GM21381 (cell line): ENCODE data around the gene RBM25.

ENCODE experiments used
- ATAC-seq: cut with Tn5 transposase; IDR thresholded peaks from one replicate; pipeline ENCODE4 v1.9.1; 2021; ENCODE audit warnings: mild to moderate bottlenecking, moderate library complexity; ENCODE audit not compliant: unreplicated experiment

RBM25 gene

DNA sequence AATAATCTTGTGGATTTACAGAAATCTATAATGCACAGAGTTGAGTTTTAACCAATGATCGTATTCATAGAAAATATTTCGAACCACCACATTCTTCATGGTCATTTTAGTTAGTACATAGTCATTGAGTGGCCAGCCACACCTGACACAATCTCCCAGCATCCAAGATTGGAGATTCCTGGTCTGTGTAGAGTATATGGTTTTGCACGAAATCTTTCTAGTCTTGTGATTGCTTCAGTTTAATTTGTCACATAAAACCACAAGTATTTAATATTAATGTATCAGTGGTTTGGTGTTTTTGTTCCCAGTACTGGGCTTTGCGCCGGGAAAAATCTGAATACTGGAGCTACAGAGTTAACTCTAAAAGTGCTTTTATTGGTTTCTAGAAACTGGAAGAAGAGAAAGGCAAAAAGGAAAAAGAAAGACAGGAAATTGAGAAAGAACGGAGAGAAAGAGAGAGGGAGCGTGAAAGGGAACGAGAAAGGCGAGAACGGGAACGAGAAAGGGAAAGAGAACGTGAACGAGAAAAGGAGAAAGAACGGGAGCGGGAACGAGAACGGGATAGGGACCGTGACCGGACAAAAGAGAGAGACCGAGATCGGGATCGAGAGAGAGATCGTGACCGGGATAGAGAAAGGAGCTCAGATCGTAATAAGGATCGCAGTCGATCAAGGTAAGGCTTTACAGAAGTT lies 44.6 kb downstream of the RBM25 start:
- ATAC-seq = no peak

DNA sequence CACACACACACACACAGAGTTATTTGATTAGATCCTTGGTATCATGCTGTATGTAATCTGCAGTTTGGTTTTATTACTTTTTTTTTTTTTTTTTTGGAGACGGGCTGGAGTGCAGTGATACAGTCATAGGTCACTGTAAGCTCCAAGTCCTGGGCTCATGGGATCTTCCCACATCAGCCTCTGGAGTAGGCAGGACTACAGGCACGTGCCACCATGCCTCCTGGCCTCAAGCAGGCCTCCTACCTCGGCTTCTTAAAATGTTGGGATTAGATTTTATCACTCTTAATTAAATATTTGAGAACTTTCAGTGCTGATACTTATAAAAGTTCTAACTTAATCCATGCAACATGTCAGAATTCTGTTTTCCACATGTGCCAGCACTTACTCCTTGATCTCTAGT lies 46.7 kb downstream of the RBM25 start:
- no peak for ATAC-seq

DNA sequence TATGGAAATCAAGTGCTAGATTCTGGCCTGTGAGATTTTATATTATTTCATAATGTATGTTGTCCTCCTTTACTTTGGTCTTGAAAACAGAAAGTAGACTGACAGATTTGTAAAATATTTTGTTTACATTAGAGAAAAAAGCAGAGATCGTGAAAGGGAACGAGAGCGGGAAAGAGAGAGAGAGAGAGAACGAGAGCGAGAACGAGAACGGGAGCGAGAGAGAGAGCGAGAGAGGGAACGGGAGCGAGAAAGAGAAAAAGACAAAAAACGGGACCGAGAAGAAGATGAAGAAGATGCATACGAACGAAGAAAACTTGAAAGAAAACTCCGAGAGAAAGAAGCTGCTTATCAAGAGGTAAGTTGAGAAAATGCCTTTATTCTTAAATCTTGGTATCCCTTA lies 47.4 kb downstream of the RBM25 start:
- ATAC-seq = no peak

DNA sequence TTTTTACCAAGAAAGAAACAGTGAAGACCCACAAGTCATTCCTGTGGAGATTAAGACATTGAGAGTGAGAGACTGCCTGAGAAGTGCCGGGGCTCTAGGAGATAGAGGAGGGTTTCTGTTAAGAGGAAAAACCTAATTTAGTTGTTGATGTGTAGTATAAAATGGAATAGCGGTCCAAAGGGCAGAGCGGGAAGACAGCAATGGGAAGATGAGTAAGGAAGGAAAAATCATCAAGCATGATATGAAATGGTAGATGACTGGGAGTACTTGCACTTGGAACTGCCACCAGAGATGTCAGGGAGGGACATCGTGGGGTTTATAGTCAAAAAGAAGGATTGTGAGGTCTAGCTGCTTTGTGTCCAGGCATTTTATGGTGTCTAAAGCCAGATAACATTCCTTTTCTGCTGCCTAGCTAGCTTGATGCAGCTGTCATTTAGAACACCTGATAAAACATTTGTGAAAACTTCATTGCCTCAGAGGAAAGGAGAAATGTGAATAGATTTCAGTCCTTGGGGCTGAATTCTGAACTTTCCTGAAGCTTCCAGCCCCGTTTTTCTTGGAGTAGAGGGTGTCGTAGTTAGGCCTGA lies 57.8 kb downstream of the RBM25 start:
- no peak for ATAC-seq

DNA sequence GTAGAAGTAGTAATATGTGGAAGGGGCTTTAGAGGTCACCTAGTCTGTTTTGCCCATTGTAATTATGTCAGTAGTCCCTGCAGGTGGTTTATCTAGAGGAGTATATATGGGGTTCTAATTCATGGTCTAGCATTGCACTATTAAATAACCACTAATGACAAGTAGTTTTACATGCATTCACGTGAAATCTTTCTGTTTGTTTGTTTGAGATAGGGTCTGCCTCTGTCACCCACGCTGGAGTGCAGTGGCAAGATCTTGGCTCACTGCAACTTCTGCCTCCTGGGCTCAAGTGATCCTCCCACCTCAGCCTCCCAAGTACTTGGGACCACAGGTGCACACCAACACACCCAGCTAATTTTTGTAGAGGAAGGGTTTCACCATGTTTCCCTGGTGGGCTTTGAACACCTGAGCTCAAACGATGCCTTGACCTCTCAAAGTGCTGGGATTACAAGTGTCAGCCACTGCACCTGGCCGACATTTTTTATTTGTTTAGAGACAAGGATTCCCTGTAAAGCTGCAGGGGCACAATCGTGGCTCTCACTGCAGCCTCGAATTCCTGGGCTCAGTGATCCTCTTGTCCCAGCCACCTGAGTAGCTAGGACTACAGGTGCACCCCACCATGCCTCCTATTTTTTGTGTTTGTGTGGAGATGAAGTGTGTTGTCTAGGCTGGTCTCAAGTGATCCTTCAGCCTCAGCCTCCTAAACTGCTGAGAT lies 66.0 kb downstream of the RBM25 start:
- no peak for ATAC-seq

DNA sequence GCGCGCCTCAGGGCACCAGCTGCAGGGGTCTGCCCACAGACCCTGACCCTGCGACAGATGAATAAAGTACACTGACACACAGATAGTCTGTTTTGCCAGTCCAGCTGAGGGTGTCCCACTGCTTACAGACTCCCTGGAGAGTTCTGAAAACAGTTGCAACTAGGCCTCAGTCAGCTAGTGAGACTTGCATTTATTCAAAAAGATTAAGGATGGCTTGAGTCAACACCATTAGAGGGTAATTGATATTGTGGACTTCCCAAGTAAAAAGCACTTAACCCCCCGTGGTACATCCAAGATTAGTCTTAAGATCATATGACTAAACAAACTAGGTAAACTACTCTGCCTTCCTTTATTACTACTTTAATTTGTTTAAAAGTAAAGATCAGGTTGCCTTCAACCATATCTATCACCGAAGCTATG lies 66.8 kb downstream of the RBM25 start:
- no peak for ATAC-seq

DNA sequence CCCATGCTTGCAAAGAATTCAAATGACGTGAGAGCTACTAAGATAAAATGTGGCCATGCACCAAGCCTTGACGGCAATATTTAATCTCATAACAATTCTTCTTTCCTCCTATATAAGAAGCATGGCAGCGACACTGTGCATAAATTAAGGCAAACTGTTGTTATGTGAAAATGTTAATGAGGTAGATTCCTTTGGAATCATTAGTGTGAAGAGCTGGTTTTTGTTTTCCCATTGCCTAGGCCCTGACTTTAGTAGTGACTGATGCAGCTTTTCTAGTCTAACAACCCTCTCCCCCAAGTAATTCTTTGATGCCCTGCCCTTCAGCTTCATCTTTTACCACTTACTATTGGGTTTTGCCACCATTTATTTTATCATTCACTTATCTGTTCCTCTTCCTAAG lies 67.4 kb downstream of the RBM25 start:
- no peak for ATAC-seq

DNA sequence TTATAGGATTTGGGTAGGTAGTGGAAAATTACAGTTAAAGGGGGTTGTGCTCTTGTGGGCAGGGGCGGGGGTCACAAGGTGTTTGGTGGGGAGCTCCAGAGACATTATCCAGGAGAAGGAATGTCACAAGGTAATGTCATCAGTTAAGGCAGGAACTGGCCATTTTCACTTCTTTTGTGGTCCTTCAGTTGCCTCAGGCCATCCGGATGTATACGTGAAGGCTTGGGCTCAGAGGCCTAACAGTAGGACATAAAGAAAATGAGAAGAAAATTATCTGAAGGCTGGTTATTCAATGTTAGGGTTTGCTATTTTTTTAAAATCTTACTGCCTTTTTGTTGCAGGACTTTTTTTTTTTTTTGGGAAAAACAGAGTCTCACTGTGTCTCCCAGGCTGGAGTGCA lies 75.5 kb downstream of the RBM25 start:
- no peak for ATAC-seq

DNA sequence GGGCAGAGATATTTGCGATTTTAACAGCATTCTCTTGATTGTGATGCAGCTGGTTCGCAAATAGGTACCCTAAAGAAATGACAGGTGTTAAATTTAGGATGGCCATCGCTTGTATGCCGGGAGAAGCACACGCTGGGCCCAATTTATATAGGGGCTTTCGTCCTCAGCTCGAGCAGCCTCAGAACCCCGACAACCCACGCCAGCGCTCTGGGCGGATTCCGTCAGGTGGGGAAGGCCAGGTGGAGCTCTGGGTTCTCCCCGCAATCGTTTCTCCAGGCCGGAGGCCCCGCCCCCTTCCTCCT lies 77.7 kb downstream of the RBM25 start:
- ATAC-seq = no peak

DNA sequence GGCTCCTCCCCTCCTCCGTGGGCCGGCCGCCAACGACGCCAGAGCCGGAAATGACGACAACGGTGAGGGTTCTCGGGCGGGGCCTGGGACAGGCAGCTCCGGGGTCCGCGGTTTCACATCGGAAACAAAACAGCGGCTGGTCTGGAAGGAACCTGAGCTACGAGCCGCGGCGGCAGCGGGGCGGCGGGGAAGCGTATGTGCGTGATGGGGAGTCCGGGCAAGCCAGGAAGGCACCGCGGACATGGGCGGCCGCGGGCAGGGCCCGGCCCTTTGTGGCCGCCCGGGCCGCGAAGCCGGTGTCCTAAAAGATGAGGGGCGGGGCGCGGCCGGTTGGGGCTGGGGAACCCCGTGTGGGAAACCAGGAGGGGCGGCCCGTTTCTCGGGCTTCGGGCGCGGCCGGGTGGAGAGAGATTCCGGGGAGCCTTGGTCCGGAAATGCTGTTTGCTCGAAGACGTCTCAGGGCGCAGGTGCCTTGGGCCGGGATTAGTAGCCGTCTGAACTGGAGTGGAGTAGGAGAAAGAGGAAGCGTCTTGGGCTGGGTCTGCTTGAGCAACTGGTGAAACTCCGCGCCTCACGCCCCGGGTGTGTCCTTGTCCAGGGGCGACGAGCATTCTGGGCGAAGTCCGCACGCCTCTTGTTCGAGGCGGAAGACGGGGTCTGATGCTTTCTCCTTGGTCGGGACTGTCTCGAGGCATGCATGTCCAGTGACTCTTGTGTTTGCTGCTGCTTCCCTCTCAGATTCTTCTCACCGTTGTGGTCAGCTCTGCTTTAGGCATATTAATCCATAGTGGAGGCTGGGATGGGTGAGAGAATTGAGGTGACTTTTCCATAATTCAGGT lies 78.3 kb downstream of the RBM25 start, which contains the start of gene PSEN1:
PSEN1 (plus strand) TSS at position 121 of the 839 bp plus-strand sequence. CDS start 11,513 bp downstream, outside the sequence.
- peak; percentile 91 for ATAC-seq

DNA sequence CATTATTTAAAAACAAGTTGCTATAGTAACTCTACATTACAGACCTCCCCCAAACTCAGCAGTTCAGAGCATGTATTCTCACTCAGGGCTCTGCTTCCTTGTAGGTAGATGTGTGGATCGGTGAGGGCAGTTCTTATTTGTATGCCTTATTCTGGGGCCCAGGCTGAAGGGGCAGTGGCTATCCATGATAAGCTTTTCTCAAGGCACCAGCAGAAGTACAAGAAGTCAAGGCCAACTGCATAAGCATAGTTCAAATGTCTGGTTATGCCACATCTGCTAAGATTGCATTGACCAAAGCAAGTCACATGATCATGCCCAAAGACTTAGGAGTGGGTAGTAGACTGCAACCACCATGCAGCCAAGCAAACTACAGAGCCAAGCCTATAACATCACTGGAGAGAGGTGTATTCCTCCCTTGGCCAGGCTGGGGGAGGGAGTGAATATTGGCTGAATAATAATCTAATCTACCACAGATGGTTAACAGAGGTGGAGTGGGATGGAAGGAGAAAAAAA lies 82.5 kb downstream of the RBM25 start:
- no peak for ATAC-seq

DNA sequence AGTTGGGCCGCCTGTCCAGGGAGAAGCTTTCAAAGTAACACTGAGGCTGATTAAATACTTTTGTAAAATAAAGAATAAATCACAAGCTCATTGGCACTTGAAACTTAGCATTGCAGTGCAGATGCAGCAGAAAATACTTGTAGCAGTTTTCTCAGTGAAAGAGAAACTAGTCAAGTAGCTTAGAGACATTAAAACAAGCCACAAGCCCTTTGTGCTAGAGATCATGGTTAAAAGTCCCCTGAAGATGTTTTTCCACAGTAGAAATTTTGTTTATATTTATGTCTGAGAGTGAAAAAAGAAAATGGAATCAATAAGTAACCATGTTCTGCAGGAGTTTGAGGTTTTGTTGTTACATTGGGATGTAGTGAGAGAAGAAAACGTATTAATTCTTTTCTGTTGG lies 83.9 kb downstream of the RBM25 start:
- peak; percentile 66 for ATAC-seq

DNA sequence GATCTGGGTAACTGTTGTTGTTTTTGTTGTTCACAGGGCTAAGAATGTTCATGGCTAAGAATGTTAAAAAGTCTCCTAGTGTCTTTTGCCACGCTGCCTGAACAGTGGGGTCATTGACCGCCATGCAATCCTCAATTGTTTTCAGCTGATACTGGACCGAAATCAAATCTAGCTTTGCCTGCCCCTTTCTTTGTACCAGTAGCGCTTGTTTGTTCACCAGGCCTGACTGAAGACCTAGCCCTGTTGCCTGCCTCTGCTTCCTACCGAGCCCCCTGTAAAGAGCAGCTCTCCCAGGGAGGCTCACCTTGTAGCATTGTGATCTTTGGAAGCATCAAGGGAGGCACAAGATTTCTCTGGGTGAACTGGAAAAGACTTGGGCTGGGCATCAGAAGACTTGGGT lies 84.7 kb downstream of the RBM25 start:
- no peak for ATAC-seq

DNA sequence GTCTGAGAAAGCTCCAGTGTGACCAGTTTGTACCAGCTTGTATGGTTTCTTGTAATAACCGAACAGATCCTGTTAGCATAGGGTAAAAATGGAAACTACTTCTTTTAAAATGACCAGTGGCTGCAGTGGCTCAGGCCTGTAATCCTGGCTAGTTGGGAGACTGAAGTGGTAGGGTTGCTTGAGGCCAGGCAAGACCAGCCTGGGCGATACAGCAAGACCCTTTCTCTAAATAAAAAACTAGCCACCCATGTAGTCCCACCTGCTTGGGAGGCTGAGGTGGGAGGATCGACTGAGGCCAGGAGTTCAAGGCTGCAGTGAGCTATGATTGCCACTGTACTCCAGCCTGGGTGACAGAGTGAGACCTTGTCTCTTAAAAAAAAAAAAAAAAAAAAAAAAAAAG lies 85.3 kb downstream of the RBM25 start:
- no peak for ATAC-seq

DNA sequence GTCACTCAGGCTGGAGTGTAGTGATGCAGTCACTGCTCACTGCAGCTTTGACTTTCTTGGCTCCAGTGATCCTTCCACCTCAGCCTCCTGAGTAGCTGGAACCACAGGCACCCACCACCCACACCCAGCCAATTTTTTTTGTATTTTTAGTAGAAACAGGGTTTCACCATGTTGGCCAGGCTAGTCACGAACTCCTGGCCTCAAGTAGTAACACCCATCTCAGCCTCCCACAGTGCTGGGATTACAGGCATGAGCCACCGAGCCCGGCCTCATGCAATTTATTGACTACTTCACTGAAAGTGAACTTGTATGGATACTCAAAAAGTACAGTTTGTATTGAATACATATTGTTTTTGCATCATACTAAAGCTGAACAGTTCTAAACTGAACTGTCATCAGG lies 87.0 kb downstream of the RBM25 start:
- ATAC-seq = no peak

DNA sequence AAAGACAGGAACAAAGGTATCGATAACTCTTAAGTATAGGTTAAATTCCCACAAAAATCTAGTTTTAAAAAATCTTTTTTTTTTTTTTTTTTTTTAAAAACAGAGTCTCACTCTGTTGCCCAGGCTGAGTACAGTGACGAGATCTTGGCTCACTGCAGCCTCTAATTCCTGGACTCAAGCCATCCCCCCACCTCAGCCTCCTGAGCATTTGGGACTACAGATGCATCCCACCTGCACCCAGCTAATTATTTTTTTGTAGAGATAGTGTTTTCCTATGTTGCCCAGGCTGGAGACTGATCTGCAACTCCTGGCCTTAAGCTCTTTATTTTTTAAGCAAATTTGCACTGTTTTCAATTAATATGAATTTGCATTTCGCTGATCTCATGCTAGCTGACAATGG lies 87.8 kb downstream of the RBM25 start:
- ATAC-seq = no peak

DNA sequence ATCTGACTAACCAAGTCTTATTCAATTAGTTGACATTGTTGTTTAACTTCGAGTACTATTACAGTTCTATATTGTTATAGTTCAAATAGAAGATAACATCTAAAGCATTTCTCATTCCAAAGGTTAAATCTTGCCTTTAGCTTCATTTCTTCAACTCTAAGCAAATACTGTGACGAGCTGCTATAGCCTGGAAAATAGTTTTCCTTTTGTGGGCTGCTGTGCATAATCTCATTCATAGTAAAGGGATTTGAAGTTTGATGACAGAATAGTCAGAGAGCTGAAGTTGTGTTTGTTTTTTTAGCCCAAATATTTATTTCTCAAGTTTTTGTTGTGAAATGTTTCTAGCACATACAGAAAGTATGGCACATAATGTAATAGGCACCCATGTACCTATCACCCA lies 91.4 kb downstream of the RBM25 start:
- ATAC-seq = no peak

DNA sequence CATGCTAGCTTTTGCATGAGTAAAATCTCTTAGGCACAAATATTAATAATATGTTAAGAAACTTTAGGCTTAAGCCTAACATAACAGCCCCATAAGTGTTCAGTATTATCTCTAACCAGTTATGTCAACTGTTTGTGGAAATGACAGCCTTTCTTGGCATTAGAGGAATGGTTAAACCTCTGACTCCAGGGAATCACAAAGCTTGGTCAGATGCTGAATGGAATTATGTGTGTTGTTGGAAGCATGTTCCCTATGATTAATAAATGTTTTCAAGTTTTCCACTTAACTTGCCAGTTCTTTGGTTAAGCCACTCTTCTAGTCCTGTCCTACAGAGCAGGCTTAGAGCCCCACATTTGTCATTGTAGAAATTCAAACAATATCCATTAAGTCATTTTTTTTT lies 94.9 kb downstream of the RBM25 start:
- ATAC-seq = no peak

DNA sequence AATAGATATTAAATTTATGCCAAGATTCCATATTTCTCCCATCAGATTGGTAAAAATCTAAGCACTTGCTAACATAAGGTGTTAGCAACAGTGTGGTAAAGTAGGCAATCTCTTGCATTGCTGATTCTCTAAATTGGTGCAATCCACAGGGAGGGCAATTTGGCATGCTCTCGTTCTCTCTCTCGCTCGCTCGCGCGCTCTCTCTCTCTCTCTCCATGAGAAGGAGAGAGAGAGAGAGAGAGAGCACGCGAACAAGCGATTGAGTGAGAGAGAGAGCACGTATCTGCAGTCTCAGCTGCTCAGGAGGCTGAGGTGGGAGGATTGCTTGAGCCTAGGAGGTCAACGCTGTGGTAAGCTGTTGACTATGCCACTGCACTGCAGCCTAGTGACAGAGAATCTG lies 103.9 kb downstream of the RBM25 start:
- no peak for ATAC-seq

DNA sequence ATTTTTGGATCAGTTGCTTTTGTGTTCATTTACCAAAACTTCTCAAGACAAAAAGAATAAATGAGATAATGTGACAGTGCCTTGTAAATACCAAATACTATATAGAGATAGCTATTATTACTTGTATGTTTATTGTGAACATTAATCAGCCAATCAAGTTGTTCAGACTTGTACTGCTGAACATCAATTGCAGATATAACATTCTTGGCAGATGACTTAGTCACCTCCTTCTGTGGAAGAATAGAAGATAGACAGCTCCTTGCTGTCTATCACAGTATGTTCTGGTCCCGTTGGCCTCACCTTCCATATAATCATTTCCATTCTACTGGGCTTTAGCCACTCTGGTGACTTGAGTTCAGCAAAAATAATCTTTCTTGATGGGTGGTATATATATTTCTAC lies 108.1 kb downstream of the RBM25 start:
- ATAC-seq = no peak

DNA sequence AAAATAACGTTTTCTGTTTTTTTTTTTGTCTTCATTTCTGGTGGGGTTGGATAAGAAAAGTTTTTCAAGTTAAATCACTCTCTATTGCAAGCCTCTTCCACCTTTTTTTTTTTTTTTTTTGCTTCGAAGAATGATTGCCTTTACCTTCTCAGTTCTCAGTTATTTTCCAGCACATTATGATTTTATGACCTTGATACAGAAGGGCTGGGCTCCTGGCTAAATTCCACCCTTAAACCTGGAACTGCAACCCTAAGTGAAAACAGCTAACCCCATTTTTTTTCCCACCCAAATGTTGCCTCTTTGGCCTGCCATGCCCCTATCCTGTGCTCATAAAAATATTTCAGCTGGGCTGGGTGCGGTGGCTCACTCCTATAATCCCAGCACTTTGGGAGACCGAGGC lies 109.4 kb downstream of the RBM25 start:
- ATAC-seq = no peak
